ENCODE results near the gene XXYLT1. TPM values are rescaled to one million over a fixed set of nuclear protein-coding genes. Genes with fewer than 3 reads are reported as not detected.
A peak's percentile ranks its signal among the peaks of the same experiment; 100 is the strongest.

XXYLT1 gene
- total RNA-seq, 1 experiment from 2014 or later, result 53.9 TPM

- Histone ChIP-seq H3K27me3 (replicated peaks; ENCODE audit: insufficient read depth, low read depth, low read length, poor library complexity) (no peaks in the 10 kb centered on the region), H3K4me3 (ENCODE audit: low read depth, low read length, poor library complexity, severe bottlenecking) (no peak overlapping the region), H3K27ac (ENCODE audit: low read depth, low read length, poor library complexity, severe bottlenecking) (peak overlapping the region; percentile 89), H3K4me1 (ENCODE audit: insufficient read depth, low read length, poor library complexity, severe bottlenecking) (peaks cover 60% of the 10 kb centered on the region), H3K36me3 (ENCODE audit: insufficient read depth, low read length, poor library complexity, severe bottlenecking) (peaks cover 3% of the 10 kb centered on the region), H3K9me3 (ENCODE audit: low read depth, low read length, poor library complexity, severe bottlenecking) (no peaks in the 10 kb centered on the region)
- intact Hi-C loops (cut with micrococcal nuclease; ENCODE audit: unreplicated experiment), result no loop called here
- peak; percentile 68 for DNase-seq (ENCODE audit: low spot score)
- no TSS peak for BruUV-seq (replicated peaks)
- ChIA-PET CTCF (no interaction called here), POLR2A (ENCODE audit: low non-redundant PET) (no interaction called here)
- TF ChIP-seq EZH2 (IDR thresholded peaks at IDR 0.05; ENCODE audit: borderline replicate concordance, low read depth, low read length, poor library complexity, severe bottlenecking) (no peak), CTCF (conservative IDR thresholded peaks at IDR 0.05; ENCODE audit: low read depth, low read length) (no peak)
Observed at GRCh38 chr3:195178124-195178910, 92.6 kb downstream of the XXYLT1 start.

DNA sequence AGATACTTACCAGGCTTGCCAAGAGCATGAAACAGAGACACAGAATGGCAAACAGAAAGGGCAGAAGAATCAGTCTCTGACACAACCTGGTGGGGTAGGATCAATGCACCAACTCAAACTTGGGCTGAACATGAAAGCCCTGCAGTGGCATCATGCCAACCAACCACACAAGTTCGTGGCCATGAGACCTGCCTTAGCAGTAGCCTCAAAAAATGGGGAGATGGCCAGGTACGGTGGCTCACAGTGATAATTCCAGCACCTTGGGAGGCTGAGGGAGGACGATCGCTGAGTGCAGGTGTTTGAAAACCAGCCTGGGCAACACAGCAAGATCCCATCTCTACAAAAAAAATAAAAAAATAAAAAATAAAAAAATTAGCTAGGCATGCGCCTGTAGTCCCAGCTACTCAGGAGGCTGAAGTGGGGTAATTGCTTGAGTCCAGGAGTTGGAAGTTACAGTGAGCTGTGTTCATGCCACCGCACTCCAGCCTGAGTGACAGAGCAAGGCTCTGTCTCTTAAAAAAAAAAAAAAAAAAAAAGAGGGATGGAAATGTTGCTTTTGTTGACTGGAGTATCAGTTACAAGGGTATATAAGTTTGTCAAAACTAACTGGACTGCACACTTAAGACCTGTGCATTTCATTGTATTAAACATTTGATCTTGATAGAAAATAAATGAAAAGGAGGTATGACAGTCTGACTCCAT lies 93.4 kb downstream of the XXYLT1 start:
- peaks cover 60% of the 10 kb centered on the region for H3K4me1 ChIP-seq (ENCODE audit: insufficient read depth, low read length, poor library complexity, severe bottlenecking)
- H3K27me3 ChIP-seq (replicated peaks; ENCODE audit: insufficient read depth, low read depth, low read length, poor library complexity), result no peaks in the 10 kb centered on the region
- POLR2A ChIA-PET (ENCODE audit: low non-redundant PET), result no interaction called here
- no peak for TF ChIP-seq CTCF (conservative IDR thresholded peaks at IDR 0.05; ENCODE audit: low read depth, low read length)
- TF ChIP-seq EZH2 (IDR thresholded peaks at IDR 0.05; ENCODE audit: borderline replicate concordance, low read depth, low read length, poor library complexity, severe bottlenecking), result no peak
- no TSS peak for BruUV-seq (replicated peaks)
- intact Hi-C loops (cut with micrococcal nuclease; ENCODE audit: unreplicated experiment), result no loop called here
- no peak overlapping the region for H3K27ac ChIP-seq (ENCODE audit: low read depth, low read length, poor library complexity, severe bottlenecking)
- H3K9me3 ChIP-seq (ENCODE audit: low read depth, low read length, poor library complexity, severe bottlenecking), result no peaks in the 10 kb centered on the region
- peaks cover 3% of the 10 kb centered on the region for H3K36me3 ChIP-seq (ENCODE audit: insufficient read depth, low read length, poor library complexity, severe bottlenecking)
- DNase-seq (ENCODE audit: low spot score), result no peak
- CTCF ChIA-PET, result no interaction called here
- no peak overlapping the region for H3K4me3 ChIP-seq (ENCODE audit: low read depth, low read length, poor library complexity, severe bottlenecking)

DNA sequence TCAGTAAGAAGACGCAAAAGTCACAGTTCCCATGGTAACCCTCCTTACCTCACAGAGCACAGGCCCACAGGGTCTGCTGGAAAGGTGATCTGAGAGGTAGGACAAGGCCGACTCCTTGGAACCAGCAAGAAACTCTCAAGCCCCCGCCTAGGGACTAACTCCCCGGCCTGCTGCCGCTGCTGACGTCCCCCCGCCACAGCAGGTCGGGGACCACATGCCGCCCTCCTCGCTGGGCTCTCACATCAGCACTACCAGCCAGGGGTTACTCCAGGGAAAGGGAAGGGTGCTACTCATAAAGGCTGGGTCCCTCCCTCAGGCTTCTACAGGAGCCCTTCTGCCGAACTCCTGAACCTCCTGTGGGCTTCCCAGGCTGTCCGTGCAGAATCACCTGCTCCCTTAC lies 94.2 kb downstream of the XXYLT1 start:
- no peak overlapping the region for H3K27ac ChIP-seq (ENCODE audit: low read depth, low read length, poor library complexity, severe bottlenecking)
- POLR2A ChIA-PET (ENCODE audit: low non-redundant PET), result no interaction called here
- peaks cover 3% of the 10 kb centered on the region for H3K36me3 ChIP-seq (ENCODE audit: insufficient read depth, low read length, poor library complexity, severe bottlenecking)
- intact Hi-C loops (cut with micrococcal nuclease; ENCODE audit: unreplicated experiment), result no loop called here
- H3K9me3 ChIP-seq (ENCODE audit: low read depth, low read length, poor library complexity, severe bottlenecking), result no peaks in the 10 kb centered on the region
- no peak overlapping the region for H3K4me3 ChIP-seq (ENCODE audit: low read depth, low read length, poor library complexity, severe bottlenecking)
- BruUV-seq (replicated peaks), result no TSS peak
- no peaks in the 10 kb centered on the region for H3K27me3 ChIP-seq (replicated peaks; ENCODE audit: insufficient read depth, low read depth, low read length, poor library complexity)
- DNase-seq (ENCODE audit: low spot score), result no peak
- TF ChIP-seq EZH2 (IDR thresholded peaks at IDR 0.05; ENCODE audit: borderline replicate concordance, low read depth, low read length, poor library complexity, severe bottlenecking), result no peak
- TF ChIP-seq CTCF (conservative IDR thresholded peaks at IDR 0.05; ENCODE audit: low read depth, low read length), result no peak
- H3K4me1 ChIP-seq (ENCODE audit: insufficient read depth, low read length, poor library complexity, severe bottlenecking), result peaks cover 60% of the 10 kb centered on the region
- CTCF ChIA-PET, result no interaction called here
